Gastrocnemius medialis (tissue), 4 donors: ENCODE measurements around the gene CTCF. TPM values are rescaled to one million over a fixed set of nuclear protein-coding genes. Genes with fewer than 3 reads are reported as not detected.

Experiments
- ATAC-seq, 2 donors: fragments of 150-250 bp; one replicate each; pipeline ENCODE4 v1.9.1; 2016
- DNase-seq, 2 donors: peaks; one replicate each; pipeline ENCODE4 v3.0.0-alpha.2; 2019
- H3K27ac ChIP-seq, 4 donors: fragments of 200-600 bp; sonication (generic); 1 replicate in 1 of 4; 2 replicates in 3 of 4; pipeline ENCODE4 v1.5.1; 2016 to 2018; ENCODE audit warnings: mild to moderate bottlenecking in 2 of 4, moderate library complexity in 1 of 4
- H3K27me3 ChIP-seq, 3 donors: fragments of 200-600 bp; sonication (generic) in 2 of 3; 1 replicate in 1 of 3; 2 replicates in 2 of 3; pipeline versions ENCODE4 v1.5.1 to v1.6.0; 2016 to 2019; ENCODE audit warnings: mild to moderate bottlenecking in 1 of 3, moderate library complexity in 1 of 3
- H3K36me3 ChIP-seq, 2 donors: fragments of 200-600 bp; sonication (generic) in 1 of 2; one replicate each; pipeline ENCODE4 v1.5.1; 2017 to 2018
- H3K4me1 ChIP-seq, 2 donors: fragments of 200-600 bp; sonication (generic) in 1 of 2; one replicate each; pipeline ENCODE4 v1.5.1; 2016 to 2017; ENCODE audit warnings: mild to moderate bottlenecking in 2 of 2
- H3K4me3 ChIP-seq, 4 donors: fragments of 200-600 bp; sonication (generic) in 3 of 4; 1 replicate in 1 of 4; 2 replicates in 3 of 4; pipeline ENCODE4 v1.5.1; 2016 to 2019; ENCODE audit warnings: mild to moderate bottlenecking in 2 of 4
- H3K9me3 ChIP-seq, 3 donors: fragments of 200-600 bp; sonication (generic) in 2 of 3; 1 replicate in 1 of 3; 2 replicates in 2 of 3; pipeline ENCODE4 v1.5.1; 2016 to 2019
- POLR2A ChIP-seq, 2 donors: fragments of 450-650 bp; IDR thresholded peaks; one replicate each; pipeline ENCODE4 v1.6.1; 2017; ENCODE audit warnings: antibody characterized with exemption in 2 of 2, mild to moderate bottlenecking in 2 of 2, moderate library complexity in 2 of 2
- in situ Hi-C, 4 donors: fragments of 200-750 bp; cut with MboI; loops; one replicate each; pipeline versions ENCODE4 v1.15.0 to v1.8.0; 2017; ENCODE audit warnings: low sequenced_read_pairs in 4 of 4
- intact Hi-C: fragments of 100-400 bp; cut with DNase I; formaldehyde crosslinking; loops from one replicate; pipeline ENCODE4 v1.15.1; 2023; ENCODE audit warnings: low total_unique reads
- total RNA-seq, 4 donors: library from RNA; depleted of rRNA; stranded (reverse); fragments of >200 nt; gene quantifications; one replicate each; pipeline versions ENCODE4 v1.1.0 to v1.2.3, GENCODE V29; 2016
- TF ChIP-seq, protein P1 (sequence below), 5 experiments: fragments of 450-650 bp in 3 of 5; fragments of 200-600 bp in 2 of 5; sonication (generic) in 2 of 5; IDR thresholded peaks in 4 of 5; conservative IDR thresholded peaks in 1 of 5; 1 replicate in 4 of 5; 2 replicates in 1 of 5; pipeline ENCODE4 v1.5.1; 2016 to 2019; ENCODE audit warnings: antibody characterized with exemption in 5 of 5, mild to moderate bottlenecking in 3 of 5, moderate library complexity in 3 of 5

Gene CTCF
- total RNA-seq, 4 donors from 2014 or later, result 25.9 to 35.9 (median 30.3) TPM

- Histone ChIP-seq H3K36me3 (peaks cover 0 to 9% of the 10 kb centered on the region in 2 donors), H3K27ac (no peak overlapping the region), H3K27me3 (peaks cover 16 to 20% (median 19%) of the 10 kb centered on the region in 3 donors), H3K4me1 (peaks cover 22 to 24% of the 10 kb centered on the region in 2 donors), H3K9me3 (no peaks in the 10 kb centered on the region), H3K4me3 (no peak overlapping the region)
- in situ Hi-C loops (loop anchor here in 1 of 4 donors (10.0 kb wide), 1 partner anchor 133 kb away; the partner anchor contains the start of gene RIPOR1), intact Hi-C loops (no loop called here)
- DNase-seq (no peak), ATAC-seq (no peak)
- no peak for TF ChIP-seq POLR2A (IDR thresholded peaks at IDR 0.05)
- TF ChIP-seq, protein P1, sequence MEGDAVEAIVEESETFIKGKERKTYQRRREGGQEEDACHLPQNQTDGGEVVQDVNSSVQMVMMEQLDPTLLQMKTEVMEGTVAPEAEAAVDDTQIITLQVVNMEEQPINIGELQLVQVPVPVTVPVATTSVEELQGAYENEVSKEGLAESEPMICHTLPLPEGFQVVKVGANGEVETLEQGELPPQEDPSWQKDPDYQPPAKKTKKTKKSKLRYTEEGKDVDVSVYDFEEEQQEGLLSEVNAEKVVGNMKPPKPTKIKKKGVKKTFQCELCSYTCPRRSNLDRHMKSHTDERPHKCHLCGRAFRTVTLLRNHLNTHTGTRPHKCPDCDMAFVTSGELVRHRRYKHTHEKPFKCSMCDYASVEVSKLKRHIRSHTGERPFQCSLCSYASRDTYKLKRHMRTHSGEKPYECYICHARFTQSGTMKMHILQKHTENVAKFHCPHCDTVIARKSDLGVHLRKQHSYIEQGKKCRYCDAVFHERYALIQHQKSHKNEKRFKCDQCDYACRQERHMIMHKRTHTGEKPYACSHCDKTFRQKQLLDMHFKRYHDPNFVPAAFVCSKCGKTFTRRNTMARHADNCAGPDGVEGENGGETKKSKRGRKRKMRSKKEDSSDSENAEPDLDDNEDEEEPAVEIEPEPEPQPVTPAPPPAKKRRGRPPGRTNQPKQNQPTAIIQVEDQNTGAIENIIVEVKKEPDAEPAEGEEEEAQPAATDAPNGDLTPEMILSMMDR (IDR thresholded peaks at IDR 0.05 in 4 of 5, conservative IDR thresholded peaks at IDR 0.05 in 1 of 5), result no peak
Measured at GRCh38 chr16:67657751-67658518, 95.6 kb downstream of the CTCF start.

DNA sequence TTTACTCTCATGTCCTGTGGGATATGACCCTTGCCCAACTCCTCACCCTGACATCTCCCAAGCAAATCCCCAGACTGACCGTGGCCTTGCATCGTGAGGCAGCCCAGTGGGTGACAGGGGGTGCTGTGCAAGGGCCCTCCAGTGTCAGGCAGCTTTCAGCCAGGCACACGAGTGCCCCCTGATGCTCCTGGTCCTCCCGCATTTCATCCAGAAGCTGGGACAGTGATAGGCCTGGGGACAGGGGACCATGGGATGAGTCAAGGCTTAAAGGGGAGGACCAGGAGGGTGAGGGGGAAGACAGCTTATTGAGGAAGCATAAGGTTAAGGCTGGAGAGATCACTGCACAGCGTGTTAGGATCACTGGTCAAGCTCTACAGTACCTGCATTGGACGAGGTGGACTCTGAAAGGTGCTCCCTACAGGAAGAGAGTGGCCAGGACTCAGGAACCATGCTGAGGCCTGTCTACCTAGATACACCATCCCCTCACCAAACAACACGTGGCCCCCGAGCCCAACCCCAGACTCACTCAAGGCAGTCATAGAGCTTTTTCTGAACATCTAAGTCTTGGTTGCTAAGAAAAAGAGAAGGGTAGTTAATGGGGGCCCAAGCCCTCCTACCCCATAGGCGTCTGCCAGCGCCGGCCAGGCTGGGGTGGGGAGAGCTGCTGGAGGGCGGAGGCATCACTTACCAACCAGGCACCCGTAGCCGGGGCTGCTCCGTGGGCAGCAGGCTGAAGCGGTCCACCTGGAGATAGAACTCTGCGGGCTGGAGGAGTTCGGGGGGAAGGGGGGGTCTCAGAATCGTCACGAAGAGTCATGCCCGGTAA, 96.7 kb downstream of the CTCF start:
- in situ Hi-C loops, result loop anchor here in 1 of 4 donors (10.0 kb wide), 1 partner anchor 134 kb away; the partner anchor contains the start of gene RIPOR1

GRCh38 chr16:67659675-67660563, 97.6 kb downstream of the CTCF start, which contains the start of gene ACD:
Gene ACD, minus strand, starts transcription at chr16:67660260. Its CDS starts 40 bp downstream, at chr16:67660220.
- in situ Hi-C loops, result loop anchor here in 3 of 4 donors (10.0 kb wide), 2 partner anchors 105 to 135 kb away; partner anchors contain the start of gene RIPOR1 (in 2 of the 3)

More for the DNA sequence above, 96.7 kb downstream of the CTCF start:
- no peak for TF ChIP-seq POLR2A (IDR thresholded peaks at IDR 0.05)
- TF ChIP-seq, protein P1 (IDR thresholded peaks at IDR 0.05 in 4 of 5, conservative IDR thresholded peaks at IDR 0.05 in 1 of 5), result no peak
- intact Hi-C loops, result no loop called here
- ATAC-seq (no peak), DNase-seq (no peak)
- H3K4me3 ChIP-seq, result peak overlapping the region; percentile 66 to 83 (median 76)
- H3K9me3 ChIP-seq, result no peaks in the 10 kb centered on the region
- peaks cover 0 to 12% of the 10 kb centered on the region in 2 donors for H3K36me3 ChIP-seq
- H3K27me3 ChIP-seq, result peaks cover 7 to 10% (median 10%) of the 10 kb centered on the region in 3 donors
- peaks cover 18% of the 10 kb centered on the region in 2 donors for H3K4me1 ChIP-seq
- H3K27ac ChIP-seq, result peak overlapping the region in 1 of 4 donors; percentile 97

More at GRCh38 chr16:67659675-67660563, 97.6 kb downstream of the CTCF start, which contains the start of gene ACD:
- ATAC-seq, result peak; percentile 88 to 90
- intact Hi-C loops, result loop anchor here (1.0 kb wide), 1 partner anchor 98 kb away; the partner anchor contains the start of gene CTCF
- Histone ChIP-seq H3K4me1 (peaks cover 18% of the 10 kb centered on the region in 2 donors), H3K9me3 (no peaks in the 10 kb centered on the region), H3K4me3 (peak within 1 kb of the TSS; percentile 66 to 83 (median 76)), H3K27ac (peak within 1 kb of the TSS; percentile 91 to 97 (median 94)), H3K36me3 (peaks cover 0 to 12% of the 10 kb centered on the region in 2 donors), H3K27me3 (peaks cover 0 to 2% (median 1%) of the 10 kb centered on the region in 3 donors)
- TF ChIP-seq, protein P1 (IDR thresholded peaks at IDR 0.05 in 4 of 5, conservative IDR thresholded peaks at IDR 0.05 in 1 of 5), result no peak
- TF ChIP-seq POLR2A (IDR thresholded peaks at IDR 0.05), result peak; percentile 75 to 83
- DNase-seq, result peak; percentile 73 to 88
